GM13977 (cell line): Measurements from ENCODE around the gene NAIF1.
"Not testable (repeated sequence)": the region's sequence is repeated elsewhere in the genome, so short reads cannot be mapped to it uniquely, and the experiment has no call there.

Experiments
- DNase-seq: peaks from one replicate; pipeline ENCODE4 v3.0.0; 2012; ENCODE audit warnings: low spot score
- CTCF ChIP-seq: IDR thresholded peaks from 2 replicates; pipeline ENCODE4 v1.5.1; 2012; ENCODE audit warnings: mild to moderate bottlenecking, control low read depth; ENCODE audit not compliant: insufficient read depth; ENCODE audit errors: extremely low read depth, missing control alignments
- in situ Hi-C: fragments of 300-500 bp; cut with MboI; formaldehyde crosslinking; loops from one replicate; pipeline ENCODE4 v1.12.0; 2022; ENCODE audit warnings: low sequenced_read_pairs, low pct_unique_long_range_greater_than_20kb, mixed read lengths, inconsistent platforms; ENCODE audit not compliant: unreplicated experiment

The NAIF1 gene

GRCh38 chr9:128066713-128067644 lies at the start of gene NAIF1:
Gene NAIF1 (minus strand): TSS chr9:128067320. CDS start chr9:128067101, 219 bp downstream.
- in situ Hi-C loops: no loop called here
- DNase-seq: peak; percentile 97
- TF ChIP-seq CTCF: no peak

GRCh38 chr9:128116104-128117083 lies 49.3 kb upstream of the NAIF1 start:
- no peak for DNase-seq
- TF ChIP-seq CTCF: no peak
- in situ Hi-C loops: no loop called here

- in situ Hi-C loops: no loop called here
- no peak for TF ChIP-seq CTCF
- DNase-seq: peak; percentile 78
These were observed 48.3 kb upstream of the NAIF1 start for GRCh38 chr9:128115187-128116103.

- TF ChIP-seq CTCF: no peak
- no peak for DNase-seq
- in situ Hi-C loops: no loop called here
These were observed 47.4 kb upstream of the NAIF1 start for GRCh38 chr9:128114326-128115186.

GRCh38 chr9:128113526-128114325 lies 46.6 kb upstream of the NAIF1 start:
- DNase-seq: no peak
- no peak for TF ChIP-seq CTCF
- in situ Hi-C loops: no loop called here

GRCh38 chr9:128111726-128112125 lies 44.6 kb upstream of the NAIF1 start:
- DNase-seq, in situ Hi-C loops: not testable (repeated sequence)
